ENCODE measurements around the gene KRT10.

- TF ChIP-seq CTCF (IDR thresholded peaks at IDR 0.05; ENCODE audit: borderline replicate concordance, extremely low read depth, low read length, poor library complexity, severe bottlenecking) (no peak), EZH2 (IDR thresholded peaks at IDR 0.05; ENCODE audit: borderline replicate concordance, low read depth, low read length, severe bottlenecking) (no peak)
Observed at GRCh38 chr17:40819528-40820125, 2.8 kb downstream of the KRT10 start.

All from DND-41 (cell line).